ENCODE measurements around the gene PAIP2B.

GRCh38 chr2:71191570-71191943 is 35.3 kb downstream of the PAIP2B start:
- TF ChIP-seq CTCF (conservative IDR thresholded peaks at IDR 0.05 in 1 of 2, IDR thresholded peaks at IDR 0.05 in 1 of 2; ENCODE audit: low read depth in 1 of 2, low read length in 2 of 2) (peak in 1 of 2 donors; percentile 2), EZH2 (IDR thresholded peaks at IDR 0.05; ENCODE audit: low read length, missing control alignments) (no peak)

All from fibroblast of lung (primary cell).